UCSD-AML1 (cell line): ENCODE measurements around the gene ANKRD39.

Source experiments
- DNase-seq: peaks from one replicate; lab custom pipeline; 2025; ENCODE audit not compliant: unreplicated experiment; lab: John Stamatoyannopoulos, UW

Gene ANKRD39

DNA sequence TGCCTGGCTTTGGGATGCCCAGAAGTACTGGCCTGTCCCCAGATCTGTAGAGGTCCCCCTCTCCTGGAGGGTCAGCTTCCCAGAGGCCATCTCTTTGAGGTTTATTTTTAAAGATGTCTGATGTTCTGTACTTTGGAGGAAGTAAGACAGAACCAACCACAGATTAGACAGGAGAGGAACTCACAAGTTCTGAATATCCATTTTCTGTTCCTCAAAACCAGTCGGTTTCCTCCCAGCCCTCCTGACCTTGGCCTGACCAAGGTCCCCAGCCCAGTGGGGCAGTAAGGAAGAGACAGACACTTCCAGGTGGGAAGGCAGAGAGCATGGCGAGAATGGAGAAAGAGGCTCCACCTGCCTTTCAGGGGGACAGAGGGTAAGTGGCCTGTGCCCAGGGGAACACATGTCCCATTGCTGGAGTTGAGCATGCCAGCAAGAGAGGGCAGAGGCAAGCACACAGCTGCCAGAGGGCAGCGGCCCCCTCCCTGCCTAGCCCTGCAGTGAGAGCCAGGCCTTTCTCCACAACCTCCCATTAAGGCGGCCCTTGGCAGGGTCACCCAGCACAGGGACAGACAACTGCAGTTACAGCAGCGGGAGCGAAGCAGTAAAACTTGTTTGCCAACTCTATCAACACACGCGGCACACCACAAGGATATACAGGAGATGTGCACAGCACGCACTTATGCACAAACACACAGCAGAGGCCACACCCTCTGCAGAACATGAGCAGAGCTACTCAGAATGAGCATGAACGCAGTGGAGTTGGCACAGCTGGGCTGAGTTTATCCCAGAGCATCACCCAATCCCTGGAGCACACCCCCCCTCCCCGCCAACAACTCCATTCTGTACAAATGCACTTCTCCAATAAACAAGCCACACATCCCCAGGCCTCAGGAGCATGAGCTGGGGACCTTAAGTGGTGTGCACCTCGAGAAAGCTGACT, 30.5 kb upstream of the ANKRD39 start:
- DNase-seq, result no peak

DNA sequence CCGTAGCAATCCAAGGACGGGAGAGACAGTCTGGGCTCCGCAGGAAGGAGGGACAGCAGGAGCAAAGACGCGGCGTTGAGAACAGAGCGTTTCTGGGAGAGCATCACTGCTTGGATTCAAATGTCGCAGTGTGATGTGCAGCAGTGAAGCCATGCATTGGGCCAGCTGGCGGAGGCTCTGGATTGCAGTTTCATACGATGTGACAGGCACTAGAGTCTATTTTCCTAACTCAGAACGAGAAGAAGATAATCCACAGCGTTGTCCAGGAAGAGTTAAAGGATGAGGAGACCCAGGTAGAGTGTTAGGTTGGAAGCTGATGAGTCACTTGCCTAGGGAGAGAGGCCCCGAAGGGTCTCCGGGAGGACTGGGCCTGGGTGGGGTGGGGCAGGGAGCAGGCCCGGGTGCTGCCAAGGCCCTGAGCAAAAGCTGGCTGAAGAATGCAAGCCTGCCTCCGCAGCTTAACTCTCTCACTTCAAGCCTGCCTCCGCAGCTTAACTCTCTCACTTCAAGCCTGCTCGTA, 29.7 kb upstream of the ANKRD39 start:
- DNase-seq, result no peak

- no peak for DNase-seq
Measured at GRCh38 chr2:96885432-96886347, 27.9 kb upstream of the ANKRD39 start.

- no peak for DNase-seq
Measured at GRCh38 chr2:96884299-96885094, 26.7 kb upstream of the ANKRD39 start.

DNA sequence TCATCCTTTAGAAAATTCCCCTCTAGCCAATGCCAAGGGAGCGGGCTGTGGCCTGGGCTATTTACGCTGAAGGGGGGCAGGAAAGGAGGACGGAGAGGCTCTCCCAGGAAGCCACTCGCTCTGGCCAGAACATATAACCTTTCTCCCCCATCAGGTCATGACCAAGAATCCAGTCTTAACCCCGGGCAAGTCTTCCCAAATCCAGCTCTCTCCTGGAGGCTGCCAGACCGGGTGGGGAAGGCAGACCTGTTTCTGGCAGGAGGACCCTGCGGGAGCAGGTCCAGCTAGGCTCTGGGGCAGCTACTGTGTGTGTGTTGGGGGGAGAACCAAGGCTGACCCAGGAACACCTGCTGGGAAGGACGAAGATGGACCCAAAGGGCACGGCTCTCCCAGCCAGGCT, 25.5 kb upstream of the ANKRD39 start:
- DNase-seq, result no peak

DNA sequence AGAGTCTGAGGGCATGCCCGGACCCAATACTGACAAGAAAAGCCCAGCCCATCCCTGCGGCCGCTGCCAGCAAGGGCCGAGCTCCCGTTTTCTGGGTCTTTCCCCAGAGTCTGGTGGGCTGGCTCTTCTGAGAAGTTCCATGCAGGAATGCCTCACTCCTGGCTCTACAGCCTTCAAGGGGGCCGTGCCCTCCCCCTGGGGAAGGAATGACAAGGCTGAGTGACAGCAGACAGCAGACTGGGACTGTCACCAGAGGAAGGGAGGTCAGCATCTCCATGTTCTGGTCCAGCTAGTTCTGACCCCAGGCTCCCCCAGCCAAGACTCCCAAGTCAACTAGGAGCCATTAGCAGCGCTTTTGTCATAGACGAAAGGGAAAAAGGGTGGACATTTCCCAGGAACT, 25.1 kb upstream of the ANKRD39 start:
- DNase-seq, result no peak

DNA sequence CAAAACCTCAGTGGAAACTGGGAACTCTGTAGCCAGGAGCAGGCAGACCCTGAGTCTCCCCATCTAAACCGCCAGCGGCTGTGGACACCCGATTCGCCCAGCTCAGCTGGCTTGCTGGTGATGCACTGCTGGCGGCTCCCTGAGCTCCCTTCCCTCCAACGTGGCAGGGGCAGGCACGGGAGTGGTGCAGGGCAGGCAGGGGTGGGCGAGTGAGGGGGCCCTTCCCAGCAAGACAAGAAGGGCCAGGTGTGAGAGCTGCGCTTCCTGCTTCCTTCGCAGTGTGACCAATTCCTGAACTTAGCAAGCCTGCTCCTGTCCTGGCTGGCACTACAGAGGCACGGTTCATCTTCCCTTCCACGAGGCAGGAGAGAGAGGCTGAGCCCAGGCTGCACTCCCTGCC, 24.4 kb upstream of the ANKRD39 start:
- no peak for DNase-seq

- no peak for DNase-seq
Measured at GRCh38 chr2:96881349-96882195, 23.8 kb upstream of the ANKRD39 start.

- DNase-seq, result no peak
Measured at GRCh38 chr2:96880891-96881273, 23.1 kb upstream of the ANKRD39 start.

DNA sequence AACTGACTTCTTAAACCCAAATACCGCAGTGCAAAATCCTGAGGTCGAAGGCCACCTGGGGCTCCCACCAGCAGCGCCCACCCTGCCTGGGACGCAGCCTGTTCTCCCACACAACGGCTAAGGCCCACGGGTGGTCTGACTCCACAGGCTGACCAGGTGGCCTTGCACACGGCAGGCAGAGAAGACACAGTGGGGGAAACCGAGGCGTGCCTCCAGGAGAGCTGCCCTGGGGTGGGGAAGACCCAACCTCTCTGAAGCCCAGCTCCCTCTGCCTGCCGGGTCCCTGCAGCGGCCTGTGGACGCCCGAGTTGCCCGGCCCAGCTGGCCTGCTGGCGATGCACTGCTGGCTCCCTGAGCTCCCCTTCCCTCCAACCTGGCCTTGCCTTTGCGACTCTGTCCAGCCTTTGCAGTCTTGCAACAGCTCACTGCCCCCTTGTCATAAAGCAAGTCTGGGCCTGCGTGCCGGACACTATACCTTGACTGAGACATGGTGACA, 21.8 kb upstream of the ANKRD39 start:
- no peak for DNase-seq

GRCh38 chr2:96878796-96879544, 21.2 kb upstream of the ANKRD39 start:
- no peak for DNase-seq

DNA sequence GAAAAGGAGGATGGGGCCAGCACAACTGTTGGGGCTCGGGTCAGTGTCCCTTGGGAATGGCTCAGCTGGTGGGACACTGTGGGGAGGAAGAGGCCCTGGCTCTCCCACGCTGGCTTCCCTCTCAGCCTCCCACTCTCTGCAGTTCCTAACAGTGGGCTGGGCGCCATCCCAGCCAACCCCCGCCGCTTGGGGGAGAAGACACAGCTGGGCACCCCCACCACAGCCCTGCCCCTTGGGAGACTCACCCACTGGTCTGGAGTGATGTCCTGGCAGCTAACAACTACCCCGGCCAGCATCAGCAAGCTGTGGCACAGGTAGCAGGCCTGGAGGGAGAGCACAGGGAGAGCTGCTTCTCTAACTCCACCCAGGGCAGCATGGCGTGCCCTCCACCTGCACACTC, 20.4 kb upstream of the ANKRD39 start:
- no peak for DNase-seq

GRCh38 chr2:96877631-96878092, 19.8 kb upstream of the ANKRD39 start:
- DNase-seq, result no peak

DNA sequence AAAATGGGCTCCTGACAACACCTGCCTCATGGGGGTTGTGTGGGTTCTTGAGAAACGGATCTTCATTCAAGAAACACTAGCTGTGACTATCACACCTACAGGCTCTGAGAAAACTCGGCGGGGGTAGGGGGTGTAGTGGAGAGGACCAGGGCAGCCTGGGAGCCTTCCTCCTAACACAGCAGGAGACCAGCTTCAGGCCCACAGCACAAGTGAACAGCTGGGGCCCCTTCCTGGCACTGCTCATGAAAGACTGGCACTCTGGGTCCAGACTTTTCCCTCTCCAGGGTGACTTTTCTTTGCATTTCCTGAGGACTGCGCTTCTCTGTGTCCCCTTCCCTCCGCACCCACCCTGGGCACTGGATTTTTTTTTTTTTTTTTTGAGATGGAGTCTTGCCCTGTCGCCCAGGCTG, 19.2 kb upstream of the ANKRD39 start:
- DNase-seq, result no peak

DNA sequence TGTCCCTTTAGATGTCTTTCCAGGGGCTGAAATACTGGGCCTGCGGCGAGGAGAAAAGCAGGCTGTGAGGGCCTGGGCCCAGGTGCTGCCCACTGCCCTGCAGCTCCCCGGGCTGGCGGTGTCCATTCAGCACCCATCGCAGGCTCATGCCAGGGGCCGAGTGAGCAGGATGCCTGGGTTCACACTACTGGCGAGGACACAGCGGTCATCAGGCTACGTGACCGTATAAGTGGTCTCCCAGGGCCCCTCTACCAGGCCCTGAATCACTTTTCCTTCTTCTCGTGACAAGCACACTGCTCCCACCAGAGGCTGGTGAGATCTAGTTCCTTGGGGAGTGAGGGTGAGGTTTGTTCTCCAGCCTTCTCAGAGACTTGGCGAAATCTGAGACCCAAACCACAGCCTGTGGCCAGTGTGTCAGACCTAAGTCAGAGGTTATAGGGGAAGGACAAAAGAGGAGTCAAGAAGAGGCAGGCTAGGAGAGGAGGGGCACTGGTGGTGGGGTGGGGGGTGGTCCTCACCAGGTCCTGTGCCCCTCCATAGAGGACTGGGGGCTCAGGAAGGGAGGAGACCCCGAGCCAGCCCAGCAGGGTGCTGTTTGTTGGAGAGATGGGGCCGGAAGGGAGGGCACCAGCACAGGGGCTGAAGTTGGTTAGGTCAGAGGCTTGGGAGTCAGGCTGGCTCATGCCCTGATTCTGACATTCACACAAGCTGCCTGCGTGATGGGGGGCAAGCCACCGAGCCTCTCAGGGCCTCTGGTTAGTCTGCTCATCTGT, 18.6 kb upstream of the ANKRD39 start:
- DNase-seq, result no peak

GRCh38 chr2:96875498-96876268, 17.9 kb upstream of the ANKRD39 start:
- no peak for DNase-seq

- no peak for DNase-seq
Measured at GRCh38 chr2:96874198-96874831, 16.5 kb upstream of the ANKRD39 start.
